ENCODE measurements around the gene PPP1R15A. TPM values are rescaled to one million over a fixed set of nuclear protein-coding genes. Genes with fewer than 3 reads are reported as not detected.
"Not testable (repeated sequence)": the region's sequence is repeated elsewhere in the genome, so short reads cannot be mapped to it uniquely, and the experiment has no call there.

PPP1R15A gene
- total and polyA plus RNA-seq, 2 of the 8 experiments (the other 6 are each of a cell fraction or from before 2014, with no cell fraction given), result 4.1 to 14.0 TPM

DNA sequence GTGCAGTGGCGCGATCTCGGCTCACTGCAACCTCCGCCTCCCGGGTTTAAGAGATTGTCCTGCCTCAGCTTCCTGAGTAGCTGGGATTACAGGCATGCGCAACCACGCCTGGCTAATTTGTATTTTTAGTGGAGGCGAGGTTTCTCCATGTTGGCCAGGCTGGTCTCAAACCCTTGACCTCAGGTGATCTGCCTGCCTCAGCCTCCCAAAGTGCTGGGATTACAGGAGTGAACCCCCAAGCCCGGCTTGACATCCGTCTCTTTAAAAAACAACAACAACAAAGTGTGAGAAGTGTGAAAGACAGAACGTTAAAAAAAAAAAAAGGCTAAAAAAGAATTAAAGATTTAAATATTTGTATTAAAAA lies 27.1 kb downstream of the PPP1R15A start:
- H3K4me2 ChIP-seq (ENCODE audit: insufficient read depth in 1 of 2, low read depth in 2 of 2, low read length in 2 of 2), result peak overlapping the region; percentile 81 to 88
- CTCF ChIA-PET (ENCODE audit: partially characterized antibody), result interaction anchor here (0.6 to 1.4 kb wide), 7 partner anchors 10 to 117 kb away, joined by 3 to 7 read pairs (median 3); no protein-coding TSS in a partner anchor

More for the DNA sequence above, 27.1 kb downstream of the PPP1R15A start:
- 0 out of 2 replicates have a peak overlapping the region, but pooled peaks have one; percentile 68 for H2BK5ac ChIP-seq (ENCODE audit: low read depth, low read length)
- not testable (repeated sequence) for H4K5ac ChIP-seq (ENCODE audit: insufficient read length, low read depth, low read length); H3K4ac ChIP-seq (replicated peaks; ENCODE audit: insufficient read length, low read depth, low read length); H2BK15ac ChIP-seq (ENCODE audit: low read length); H3K56ac ChIP-seq (replicated peaks; ENCODE audit: insufficient read length, low read depth, low read length); H3K9ac ChIP-seq (replicated peaks in 1 of 4; ENCODE audit: extremely low read depth in 1 of 4, low read depth in 3 of 4, low read length in 3 of 4); H2BK20ac ChIP-seq (ENCODE audit: low read length); H3K9me3 ChIP-seq (ENCODE audit: insufficient read depth in 2 of 2, low read depth in 1 of 2, low read length in 1 of 2); H3K23me2 ChIP-seq (ENCODE audit: low read depth, low read length); H3K79me1 ChIP-seq (ENCODE audit: low read depth, low read length); H3K4me1 ChIP-seq (replicated peaks in 1 of 4; ENCODE audit: control insufficient read depth in 3 of 4, insufficient read depth in 4 of 4, low read length in 3 of 4); H3K14ac ChIP-seq (ENCODE audit: insufficient read length); H4K8ac ChIP-seq (ENCODE audit: extremely low read depth, insufficient read depth, low read length); H4K91ac ChIP-seq (replicated peaks; ENCODE audit: insufficient read length, low read length); H3K36me3 ChIP-seq (ENCODE audit: control insufficient read depth in 2 of 4, insufficient read depth in 4 of 4, low read length in 3 of 4); H4K20me1 ChIP-seq (replicated peaks in 1 of 2; ENCODE audit: control insufficient read depth in 1 of 2, insufficient read depth in 2 of 2, low read length in 2 of 2); H2AK5ac ChIP-seq (ENCODE audit: low read depth, low read length); H2AFZ ChIP-seq (ENCODE audit: low read length); FAIRE-seq; H3K27ac ChIP-seq (ENCODE audit: low read depth, low read length); H2BK12ac ChIP-seq (ENCODE audit: low read depth, low read length); H3K23ac ChIP-seq (ENCODE audit: insufficient read length); DNase-seq (ENCODE audit: low read depth in 1 of 2, low spot score in 2 of 2); H3K18ac ChIP-seq (ENCODE audit: extremely low read depth, low read length); H2BK120ac ChIP-seq (replicated peaks; ENCODE audit: low read depth, low read length); H3K27me3 ChIP-seq (replicated peaks in 1 of 4; ENCODE audit: control insufficient read depth in 3 of 4, extremely low read depth in 1 of 4, insufficient read depth in 3 of 4, low read length in 3 of 4)
- WGBS, 2 experiments (ENCODE audit: extremely low coverage in 1 of 2, insufficient coverage in 1 of 2, insufficient read length in 1 of 2, insufficient replicate concordance in 2 of 2, low coverage in 1 of 2, low lambda C conversion rate in 2 of 2, missing lambda C conversion rate in 1 of 2), result 86% methylated on average over 11 of the region's 11 CpGs; no CpG with 5 or more reads in 1 of the 2 experiments
- peak overlapping the region; percentile 58 to 90 (median 84); a peak in 7 of 8 replicates for H3K4me3 ChIP-seq (ENCODE audit: extremely low read depth in 1 of 4, insufficient read depth in 2 of 4, low read depth in 3 of 4, low read length in 4 of 4)
- peaks cover 0 to 15% of the 10 kb centered on the region in 2 experiments; a peak in 2 of 4 replicates for H3K79me2 ChIP-seq (ENCODE audit: control insufficient read depth in 1 of 2, insufficient read depth in 2 of 2, low read length in 2 of 2)
- POLR2A ChIA-PET (ENCODE audit: partially characterized antibody), result interaction anchor here (0.6 to 2.4 kb wide), 12 partner anchors 14 to 604 kb away, joined by 3 to 32 read pairs (median 4); partner anchors contain the start of genes BCAT2, FTL and PPP1R15A

Measured in H1 (cell line).